Measurements from ENCODE around the gene TMEM94.
A peak's percentile ranks its signal among the peaks of the same experiment; 100 is the strongest.

Gene TMEM94

DNA sequence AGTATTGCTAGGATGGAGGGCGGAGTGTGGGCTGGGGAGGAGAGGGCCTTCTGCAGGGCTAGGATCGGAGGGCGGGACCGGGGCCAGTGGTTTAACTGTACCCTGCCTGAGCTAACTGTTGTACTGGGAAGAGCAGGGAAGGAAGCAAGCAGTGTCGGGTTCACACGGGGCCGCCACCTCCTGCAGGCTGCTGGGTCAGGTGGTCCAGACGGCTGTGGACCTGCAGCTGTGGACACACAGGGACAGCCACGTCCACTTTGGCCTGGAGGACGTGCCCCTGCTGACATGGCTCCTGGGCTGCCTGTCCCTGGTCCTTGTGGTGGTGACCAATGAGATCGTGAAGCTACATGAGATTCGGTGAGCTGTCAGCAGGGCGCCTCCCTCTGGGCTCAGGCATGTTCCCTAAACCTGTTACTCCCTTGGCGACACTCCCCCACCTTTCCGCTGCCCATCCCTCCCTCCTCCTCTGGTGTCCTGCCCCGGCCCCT, 42.3 kb downstream of the TMEM94 start:
- DNase-seq, result no peak

DNA sequence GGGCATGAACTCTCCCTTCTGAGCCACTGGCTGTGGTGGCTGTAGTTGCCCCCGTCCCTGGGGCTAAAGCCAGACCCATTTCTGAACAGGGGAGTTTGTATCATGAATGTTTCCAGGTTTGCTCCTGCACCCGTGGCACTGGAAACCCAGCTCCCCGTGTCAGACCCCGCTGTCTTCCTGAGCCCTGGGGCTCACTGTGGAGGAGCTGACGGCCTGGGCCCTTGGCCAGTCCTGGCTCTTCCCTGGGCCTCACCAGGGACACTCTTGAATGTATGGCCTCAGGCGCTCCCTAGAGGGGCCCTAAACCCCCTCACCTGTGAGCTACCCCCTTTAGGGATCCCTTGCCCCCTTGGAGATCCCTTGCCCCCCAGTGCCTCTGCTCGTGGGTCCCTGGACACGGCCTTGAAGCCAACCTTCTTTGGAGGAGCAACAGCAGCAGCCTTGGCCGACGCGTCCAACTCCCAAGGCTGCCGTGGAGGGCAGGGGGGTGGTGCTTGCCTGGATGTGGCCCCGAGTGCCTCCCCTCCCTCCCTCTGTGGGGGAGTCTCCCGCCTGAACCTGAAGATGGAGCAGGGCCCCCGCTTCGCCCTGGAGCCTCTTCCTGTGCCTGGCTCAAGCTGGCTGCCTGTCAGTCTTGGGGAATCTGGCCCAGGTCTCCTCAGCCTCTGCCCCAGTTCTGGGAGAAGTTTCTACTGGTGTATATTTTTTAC, 43.0 kb downstream of the TMEM94 start:
- DNase-seq, result no peak

DNA sequence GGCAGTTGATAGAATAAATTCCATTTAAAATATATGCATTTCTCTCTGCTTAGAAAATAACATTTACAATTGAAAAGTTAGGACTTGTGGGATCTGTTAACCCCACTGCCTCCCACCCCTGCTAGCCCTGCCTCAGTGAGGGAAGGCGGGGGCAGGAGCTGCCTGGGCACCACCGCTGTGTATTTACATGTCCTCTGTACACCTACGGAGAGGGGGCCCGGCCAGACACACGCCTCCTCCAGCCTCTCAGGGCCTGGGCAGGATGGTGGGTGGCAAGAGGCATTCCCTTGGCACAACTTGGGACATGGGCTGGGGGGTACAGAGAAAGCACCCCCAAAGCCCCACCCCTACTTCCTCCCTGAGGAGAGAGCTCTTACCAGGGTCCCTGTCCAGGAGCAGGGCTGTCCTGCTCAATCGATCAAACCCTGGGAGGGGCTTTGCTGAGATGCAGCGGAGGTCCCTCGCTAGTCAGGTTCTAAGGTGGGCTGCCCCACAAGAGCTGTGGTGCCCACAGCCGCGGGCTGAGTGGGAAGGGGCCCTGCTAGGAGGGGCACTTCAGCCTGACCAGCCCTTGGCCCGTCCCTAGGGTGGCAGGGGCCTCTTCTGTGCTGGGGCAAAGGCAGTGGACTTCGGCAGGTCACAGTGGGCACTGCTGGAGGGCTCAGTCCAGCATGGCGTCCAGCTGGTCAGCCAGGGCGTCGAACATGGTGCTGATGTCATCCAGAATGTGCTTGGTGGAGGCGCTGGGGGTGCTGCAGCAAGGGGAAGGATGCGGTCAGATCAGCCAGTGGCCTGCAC, 44.2 kb downstream of the TMEM94 start:
- DNase-seq, result no peak

DNA sequence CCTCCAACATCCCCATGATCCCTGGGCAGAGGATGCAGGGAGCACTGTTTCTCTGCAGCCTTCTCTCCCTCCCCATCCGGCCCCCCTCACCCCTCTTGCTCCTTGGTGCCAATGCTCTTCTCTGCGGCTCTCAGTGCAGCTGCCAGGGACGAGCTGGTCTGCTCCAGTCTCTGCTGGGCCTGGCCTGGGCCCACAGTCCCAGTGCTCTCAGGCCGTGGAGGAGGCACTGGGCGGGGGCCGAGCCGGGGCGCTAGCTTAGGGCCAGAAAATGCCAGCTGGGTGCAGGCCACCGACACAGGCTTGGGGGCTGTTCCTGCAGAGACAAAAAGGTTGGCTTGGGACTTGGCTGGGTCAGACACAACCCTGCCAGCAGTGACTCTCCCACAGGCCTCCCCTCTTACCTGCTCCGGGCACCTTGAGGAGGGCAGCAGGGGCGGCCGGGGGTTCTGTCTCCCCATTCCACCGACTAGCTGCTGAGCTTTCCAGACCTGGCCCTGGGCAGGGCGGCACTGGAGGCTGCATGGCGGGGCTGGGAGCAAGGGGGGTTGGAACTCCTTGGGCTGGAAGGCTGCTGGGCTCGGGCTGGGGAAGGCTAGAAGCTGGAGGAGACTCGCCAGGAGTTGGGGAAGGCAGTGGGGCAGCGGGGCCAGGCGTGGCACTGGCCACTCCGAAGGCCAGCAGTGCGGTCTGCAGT, 45.1 kb downstream of the TMEM94 start:
- DNase-seq, result no peak

DNA sequence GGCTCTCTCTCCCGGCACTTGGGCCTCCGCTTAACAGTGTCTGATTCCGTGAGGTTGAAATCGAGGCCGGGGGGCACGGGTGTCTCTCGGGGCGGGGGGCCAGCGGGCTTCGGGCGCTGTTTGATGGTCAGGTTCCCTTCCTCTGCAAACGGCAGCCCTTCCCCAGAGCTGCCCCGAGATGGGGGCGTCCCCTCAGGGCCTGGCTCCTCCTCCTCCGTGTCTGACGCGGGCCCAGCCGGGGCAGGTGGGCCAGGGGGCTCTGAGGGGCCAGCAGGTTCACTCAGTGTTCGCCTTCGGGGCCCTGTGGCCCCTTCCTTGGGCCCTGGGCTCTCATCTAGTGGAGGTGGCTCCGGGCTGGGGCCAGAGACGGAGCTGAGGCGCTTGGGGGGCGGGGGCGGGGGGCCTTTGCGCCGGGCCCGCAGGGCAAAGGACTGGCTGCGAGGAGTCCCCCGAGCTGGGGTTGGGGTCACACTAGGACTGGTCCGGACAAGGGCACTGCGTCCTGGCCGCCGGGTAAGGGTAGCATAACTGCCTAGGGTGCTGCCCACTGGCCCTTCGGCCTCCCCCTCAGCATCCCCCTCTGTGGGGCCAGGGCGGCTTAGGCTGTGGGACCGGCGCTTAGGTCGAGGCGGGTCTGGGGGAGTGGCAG, 45.8 kb downstream of the TMEM94 start:
- DNase-seq, result no peak

DNA sequence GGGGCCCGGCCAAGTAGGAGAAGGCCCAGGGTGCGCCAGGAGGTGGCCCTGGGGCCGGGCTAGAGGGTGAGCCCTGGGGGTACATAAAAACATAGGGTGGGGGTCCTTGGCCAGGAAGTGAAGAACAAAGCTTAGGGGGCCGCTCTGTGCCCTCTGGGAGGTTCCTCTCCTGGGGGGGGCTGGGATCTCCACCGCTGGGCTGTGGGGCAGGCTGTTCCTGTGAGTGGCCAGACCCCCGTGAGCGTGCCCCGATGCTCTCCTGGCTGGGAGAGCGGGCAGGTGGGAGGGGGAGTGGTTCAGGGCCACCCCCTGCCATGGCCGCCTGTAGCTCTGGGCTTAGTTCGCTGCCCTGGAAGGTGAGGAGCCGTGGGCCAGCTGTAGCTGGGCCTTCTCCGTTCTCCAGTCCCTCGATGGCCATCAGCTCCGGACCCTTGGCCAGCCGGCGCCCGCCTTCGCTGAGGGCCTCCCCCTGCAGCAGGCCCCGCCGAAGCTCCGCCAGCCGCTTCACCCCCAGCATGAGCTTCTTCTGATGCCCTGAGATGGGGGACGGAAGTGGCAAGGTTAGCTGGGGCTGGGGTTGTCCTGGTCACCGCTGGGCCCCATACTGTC, 46.4 kb downstream of the TMEM94 start:
- DNase-seq, result no peak

DNA sequence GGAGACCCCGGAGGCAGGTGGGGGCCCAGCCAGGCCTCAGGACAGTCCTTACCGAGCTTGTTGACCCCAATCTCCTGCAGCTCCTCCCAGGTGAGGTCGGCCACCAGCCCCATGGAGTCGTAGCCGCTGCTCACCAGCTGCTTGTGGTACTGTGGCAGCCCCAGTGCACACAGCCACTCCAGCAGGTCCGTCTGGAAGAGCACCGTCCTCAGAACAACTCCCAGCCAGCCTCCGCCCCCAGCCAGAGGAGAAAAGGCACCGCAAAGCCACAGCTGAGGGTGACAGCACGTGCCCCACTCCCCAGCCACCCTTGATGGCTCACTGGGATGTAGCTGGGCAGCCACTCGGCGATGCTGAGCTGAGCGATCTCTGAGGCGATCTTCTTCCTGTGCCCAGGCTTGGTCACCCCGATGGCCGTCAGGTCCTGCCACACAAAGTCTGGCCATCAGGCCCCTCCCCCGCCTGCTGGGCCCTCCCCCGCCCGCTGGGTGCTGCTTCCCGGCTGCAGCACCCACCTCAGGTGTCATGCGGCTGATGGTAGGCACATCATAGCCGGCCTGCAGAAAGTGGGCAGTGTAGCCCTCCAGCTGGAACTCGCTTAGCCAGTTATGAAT, 47.0 kb downstream of the TMEM94 start:
- DNase-seq, result no peak

DNA sequence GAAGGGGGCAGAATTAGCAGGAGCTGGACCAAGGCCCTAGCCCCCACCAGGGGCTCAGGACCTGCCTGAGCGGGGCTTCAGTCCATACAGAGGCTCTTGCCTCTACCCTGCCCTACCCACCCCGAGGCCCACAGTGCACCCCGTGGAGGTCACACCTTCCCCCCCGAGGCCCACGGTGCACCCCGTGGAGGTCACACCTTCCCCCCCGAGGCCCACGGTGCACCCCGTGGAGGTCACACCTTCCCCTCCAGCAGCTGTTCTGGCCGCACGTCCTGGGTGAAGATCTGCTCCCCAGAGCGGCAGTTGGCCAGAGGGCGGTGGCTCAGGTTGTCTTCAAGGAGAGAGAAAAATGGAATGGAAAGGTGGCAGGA, 47.5 kb downstream of the TMEM94 start:
- DNase-seq, result no peak

DNA sequence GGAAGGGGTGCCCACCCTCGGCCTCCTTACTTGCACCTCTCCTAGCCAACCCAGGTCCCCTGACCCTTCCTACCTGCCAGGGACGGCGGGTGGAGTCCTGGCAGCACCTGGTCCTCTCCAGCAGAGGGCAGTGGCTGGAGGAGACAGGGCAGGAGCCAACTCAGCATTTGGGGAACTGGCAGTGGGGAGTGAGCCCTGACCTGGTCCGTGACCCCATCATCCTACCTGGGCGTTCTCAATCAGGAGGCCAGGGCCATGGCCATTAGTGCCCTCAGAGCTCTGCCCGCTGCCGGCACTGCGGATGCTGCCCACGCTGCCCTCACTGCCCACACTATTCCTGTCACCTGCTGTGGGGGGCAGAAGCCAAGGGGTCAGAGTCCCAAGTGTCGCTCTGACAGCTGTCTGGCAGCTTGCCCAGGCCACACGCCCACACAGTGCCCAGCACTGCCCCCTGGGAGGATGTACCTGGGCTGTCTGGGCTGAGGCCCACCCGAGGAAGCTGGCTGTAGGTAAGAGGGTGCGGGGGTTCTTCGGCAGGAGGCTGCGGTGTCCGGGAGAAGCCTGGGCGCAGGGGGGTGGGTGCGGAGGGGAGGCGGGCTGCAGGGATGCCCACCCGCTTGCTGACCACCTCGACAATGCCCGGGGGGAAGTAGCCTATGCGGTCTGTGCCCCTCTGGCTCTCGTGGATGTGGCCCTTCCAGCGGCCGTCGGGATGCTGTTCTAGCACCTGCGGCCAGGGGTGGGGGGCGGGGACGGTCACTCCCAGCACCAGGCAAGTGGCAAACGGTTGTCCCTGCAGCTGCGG, 48.1 kb downstream of the TMEM94 start:
- peak; percentile 39 for DNase-seq

DNA sequence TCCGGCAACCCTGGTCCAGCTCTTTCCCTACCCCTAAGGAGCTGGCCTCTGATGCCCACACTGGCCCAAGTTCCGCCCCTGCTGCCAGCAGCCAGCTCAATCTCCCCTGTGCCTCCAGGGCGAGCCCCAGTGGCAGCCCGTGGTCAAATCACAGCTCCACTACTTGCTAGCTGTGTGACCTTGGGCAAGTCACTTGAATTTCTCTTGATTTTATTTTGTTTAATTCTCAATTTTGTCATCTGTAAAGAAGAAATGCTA, 48.6 kb downstream of the TMEM94 start:
- DNase-seq, result no peak

DNA sequence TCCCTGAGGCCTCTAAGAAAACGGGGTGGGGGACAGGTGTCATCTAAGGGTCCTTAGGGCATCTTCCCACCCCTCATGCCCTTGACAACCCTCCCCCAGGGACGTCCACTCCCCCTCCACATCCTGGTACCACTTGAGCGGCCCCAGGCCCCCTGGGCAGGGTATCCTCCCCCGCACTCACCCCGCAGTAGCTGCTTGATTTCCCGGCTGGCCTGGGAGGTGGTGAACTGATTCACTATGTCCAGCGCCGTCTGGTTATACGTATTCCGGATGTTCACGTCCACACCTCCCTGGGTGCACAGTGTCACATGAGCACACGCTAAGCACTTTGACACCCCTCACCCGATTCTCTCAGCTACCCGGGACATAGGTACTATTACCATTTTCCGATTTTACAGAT, 49.2 kb downstream of the TMEM94 start:
- DNase-seq, result no peak

DNA sequence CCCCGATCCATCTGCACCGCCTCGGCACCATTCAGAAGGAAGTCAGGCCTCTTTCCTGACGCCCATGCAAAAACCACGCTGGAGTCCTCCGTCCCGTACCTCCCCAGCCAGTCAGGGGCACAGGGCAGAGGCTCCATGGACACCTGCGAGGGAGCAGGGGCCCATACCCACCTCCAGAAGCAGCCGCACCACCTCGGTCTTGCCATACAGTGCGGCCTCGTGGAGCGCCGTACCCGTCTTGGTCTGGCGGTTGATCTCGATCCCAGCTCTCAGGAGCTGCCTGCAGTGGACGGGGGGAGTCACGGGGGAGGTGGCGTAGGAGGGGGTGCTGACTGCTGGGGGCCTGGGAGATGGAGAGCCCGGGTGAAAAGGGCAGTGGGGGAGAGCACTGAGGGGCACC, 49.7 kb downstream of the TMEM94 start:
- no peak for DNase-seq

DNA sequence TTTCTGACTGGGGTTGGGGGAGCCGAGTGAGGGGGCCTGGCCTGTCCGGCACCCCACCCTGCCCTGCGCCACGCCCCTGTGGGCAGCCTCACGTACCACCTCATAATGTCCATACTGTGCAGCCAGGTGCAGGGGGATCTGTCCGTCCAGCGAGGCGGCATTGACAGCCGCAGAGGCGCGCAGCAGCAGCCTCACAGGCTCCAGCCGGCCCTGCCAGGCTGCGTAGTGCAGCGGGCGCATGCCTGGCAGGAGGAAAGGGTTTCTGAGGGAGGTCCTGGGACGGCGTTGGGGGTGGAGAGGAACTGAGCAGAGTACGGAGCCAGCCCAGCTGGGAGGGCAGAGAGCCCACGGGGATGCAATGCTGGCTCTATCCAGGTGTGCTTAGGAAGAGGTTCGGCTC, 50.5 kb downstream of the TMEM94 start:
- DNase-seq, result no peak

DNA sequence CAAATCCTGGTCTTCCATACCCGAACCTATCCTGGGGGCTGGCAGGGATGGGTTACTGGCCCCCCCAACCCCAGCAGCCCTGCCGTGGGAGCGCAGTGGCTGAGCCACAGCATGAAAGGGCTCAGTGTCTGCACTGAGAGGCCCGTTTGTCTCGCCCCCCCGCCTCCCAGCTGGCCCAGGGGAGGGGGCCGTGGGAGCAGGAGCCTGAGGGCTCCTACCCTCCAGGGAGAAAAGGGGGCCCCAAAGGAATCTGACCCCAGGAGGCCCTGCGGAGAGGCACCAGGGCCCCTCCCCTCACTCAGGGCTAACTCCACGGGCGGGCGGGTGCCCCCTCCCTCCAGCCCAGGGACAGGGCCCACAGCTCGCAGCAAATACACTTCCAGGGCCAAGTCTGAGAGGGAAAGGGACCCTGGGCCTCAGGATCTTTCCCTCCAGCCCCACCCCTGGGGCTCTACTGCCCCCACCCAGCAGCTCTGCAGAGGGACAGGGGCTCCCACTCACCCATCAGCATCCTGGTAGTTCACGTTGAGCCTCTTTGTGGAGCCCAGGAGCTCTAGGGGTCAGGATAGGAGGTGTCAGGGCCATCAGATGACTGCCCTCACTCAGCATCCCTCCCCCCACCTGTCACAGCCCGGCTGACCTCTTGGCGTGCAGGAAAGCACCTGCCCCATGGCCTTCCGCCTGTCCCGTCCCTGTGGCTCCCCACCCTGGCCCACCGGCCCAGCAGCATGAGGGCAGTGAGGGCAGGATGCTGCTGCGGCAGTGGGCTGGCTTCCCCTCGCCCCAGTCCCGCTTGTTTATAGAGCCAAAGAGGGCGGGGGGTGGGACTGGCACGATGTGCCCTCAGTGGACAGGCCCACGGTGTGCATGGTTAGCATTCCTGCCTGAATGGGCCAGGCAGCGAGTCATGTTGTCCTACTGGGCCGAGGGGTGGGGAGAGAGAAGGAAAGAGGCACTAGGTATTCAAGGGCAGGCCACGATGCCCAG, 51.6 kb downstream of the TMEM94 start:
- DNase-seq, result no peak

DNA sequence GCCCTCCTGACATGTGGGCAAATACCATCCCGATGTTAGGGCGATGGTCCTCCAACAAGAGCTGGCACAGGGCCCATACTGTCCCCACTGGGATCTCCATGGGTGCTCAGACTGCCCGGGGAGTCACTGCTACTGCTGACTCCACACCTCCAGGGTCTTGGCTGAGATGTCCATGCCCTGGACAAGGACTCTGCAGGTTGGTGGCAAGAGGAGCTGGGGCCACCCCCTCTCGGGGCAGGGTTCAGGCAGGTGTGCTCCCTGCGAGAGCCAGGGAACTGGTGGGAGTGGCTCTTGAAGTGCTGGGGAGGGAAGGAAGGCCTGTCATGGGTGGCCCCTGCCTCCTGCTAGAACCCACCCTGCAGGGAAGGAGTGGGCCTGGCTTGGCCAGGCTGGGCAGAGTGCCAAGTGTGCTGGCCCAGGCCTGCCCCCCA, 52.5 kb downstream of the TMEM94 start:
- DNase-seq, result no peak

DNA sequence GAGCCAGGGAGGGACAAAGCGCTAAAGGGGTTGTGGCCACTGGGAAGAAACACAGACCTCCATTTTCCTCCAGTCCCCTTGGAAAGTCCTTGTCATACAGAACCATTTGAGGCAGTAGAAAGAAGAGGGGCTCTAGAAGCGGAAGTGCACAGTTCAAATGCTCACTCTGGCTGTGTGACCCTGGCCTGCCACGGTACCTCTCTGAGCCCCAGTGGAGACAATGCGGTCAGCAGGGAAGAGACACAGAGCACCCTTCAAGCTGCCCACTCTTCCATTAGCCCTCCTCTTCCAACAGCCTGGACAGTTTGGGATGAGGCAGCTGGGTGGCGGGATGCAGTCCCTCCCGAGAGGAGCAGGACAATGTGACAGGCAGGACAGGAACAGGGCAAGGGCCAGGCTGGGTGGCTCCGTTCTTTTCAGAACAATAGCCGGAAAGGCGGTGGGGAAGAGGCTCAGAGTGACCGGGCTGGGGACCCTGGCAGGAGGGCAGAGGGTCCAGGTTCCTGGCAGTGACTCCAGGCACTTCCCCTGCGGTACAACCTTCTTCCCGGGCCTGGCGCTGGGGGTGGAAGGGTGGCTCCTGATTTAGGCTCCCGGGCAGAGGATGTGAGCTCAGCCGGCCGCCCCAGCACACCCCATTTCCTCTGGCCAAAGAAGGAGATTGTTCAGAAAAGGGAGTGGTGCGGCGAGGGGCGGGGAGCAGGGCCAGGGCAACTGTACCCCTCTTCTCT, 53.3 kb downstream of the TMEM94 start:
- no peak for DNase-seq

DNA sequence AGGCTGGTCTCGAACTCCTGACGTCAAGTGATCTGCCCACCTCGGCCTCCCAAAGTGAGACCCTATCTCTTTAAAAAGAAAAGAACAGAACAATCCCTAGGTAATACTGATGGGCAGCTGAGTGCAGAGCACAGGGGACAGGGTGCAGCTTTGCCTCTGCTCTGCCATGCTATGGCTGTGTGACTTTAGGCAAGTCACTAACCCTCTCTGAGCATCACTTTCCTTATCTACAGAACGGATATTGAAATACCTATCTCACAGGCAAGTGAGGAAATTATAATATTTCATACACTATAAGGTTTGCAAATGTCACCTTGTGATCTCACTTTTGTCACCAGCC, 54.8 kb downstream of the TMEM94 start:
- DNase-seq, result no peak

DNA sequence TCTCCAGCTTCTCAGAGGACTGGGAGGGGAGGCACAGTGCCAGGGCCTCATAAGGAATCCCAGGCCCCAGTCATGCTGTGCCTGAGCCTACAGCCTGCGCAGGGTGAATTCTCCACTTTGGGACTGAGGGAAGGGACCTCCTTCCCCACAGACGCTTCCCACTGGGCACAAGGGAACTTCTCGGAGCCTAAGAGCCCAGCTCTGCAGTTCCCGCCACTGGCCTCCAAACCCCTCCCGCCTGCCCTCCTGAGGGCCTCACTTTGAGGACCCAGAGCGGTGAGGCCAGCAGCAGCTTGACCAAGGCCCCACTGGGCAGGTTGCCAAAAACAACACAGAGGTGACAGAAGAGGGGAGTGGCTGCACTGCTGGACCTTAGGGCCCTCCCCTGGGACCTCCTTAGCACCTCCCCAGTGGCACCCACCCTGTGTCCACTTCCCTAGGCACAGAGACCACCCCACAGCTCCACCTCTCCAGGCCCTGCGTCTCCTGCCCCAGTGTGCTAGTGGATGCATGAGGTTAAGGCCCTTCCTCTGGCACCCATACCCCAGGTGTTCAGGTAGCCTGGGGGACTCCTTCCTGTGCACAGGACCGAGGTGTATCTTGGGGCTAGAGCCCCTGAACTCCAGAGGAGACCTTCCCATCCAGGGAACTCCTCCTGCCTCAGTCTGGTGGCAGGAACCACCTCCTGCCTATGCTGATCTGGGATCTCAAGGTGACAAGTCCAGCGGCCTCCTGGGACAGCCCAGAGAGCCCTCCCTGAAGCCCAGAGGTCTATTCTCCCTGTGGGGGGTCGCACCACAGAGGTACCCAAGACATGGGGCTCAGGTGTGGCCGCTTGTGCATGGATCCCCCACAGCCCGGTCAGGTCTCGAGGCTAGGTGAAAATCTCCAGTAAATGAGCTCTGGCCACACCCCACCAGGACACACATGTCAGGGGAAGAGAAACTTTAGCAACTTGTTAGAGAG, 55.5 kb downstream of the TMEM94 start:
- no peak for DNase-seq

Data from activated naive CD4-positive, alpha-beta T cell treated with Interleukin-2 at 50 U/mL for 16 hours (primary cell).